Ishikawa (cell line): ENCODE results near the gene NBEAL1.

Experiments used
- EP300 ChIP-seq: IDR thresholded peaks from 2 replicates; pipeline ENCODE4 v1.6.1; 2012; ENCODE audit warnings: borderline replicate concordance
- NFIC ChIP-seq: IDR thresholded peaks from 2 replicates; pipeline ENCODE4 v1.6.1; 2012
- TCF12 ChIP-seq: IDR thresholded peaks from 2 replicates; pipeline ENCODE4 v1.6.1; 2012; ENCODE audit warnings: low read depth

GRCh38 chr2:203175371-203175770 is 160.7 kb downstream of the NBEAL1 start:
- TF ChIP-seq EP300 (no peak), NFIC (no peak), TCF12 (no peak)
